Osteoblast (primary cell): Measurements from ENCODE around the gene SREK1. TPM values are rescaled to one million over a fixed set of nuclear protein-coding genes. Genes with fewer than 3 reads are reported as not detected.

Source experiments
- DNase-seq: peaks from one replicate; pipeline ENCODE4 v3.0.0; 2011; ENCODE audit warnings: low spot score, mixed read lengths; ENCODE audit not compliant: insufficient read length; ENCODE audit errors: missing footprints
- H2AFZ ChIP-seq: 2 replicates; pipeline ENCODE4 v1.6.0; 2011; ENCODE audit warnings: mild to moderate bottlenecking, low read length
- H3K27ac ChIP-seq: 2 replicates; pipeline ENCODE4 v1.5.1; 2011; ENCODE audit warnings: mild to moderate bottlenecking, low read depth, low read length, moderate library complexity
- H3K27me3 ChIP-seq: 2 replicates; pipeline ENCODE4 v1.6.0; 2012; ENCODE audit warnings: mild to moderate bottlenecking, control low read depth, inconsistent platforms, low read length, moderate library complexity; ENCODE audit not compliant: insufficient read depth
- H3K36me3 ChIP-seq: 2 replicates; pipeline ENCODE4 v1.5.1; 2011; ENCODE audit warnings: mild to moderate bottlenecking, low read length, control low read depth, moderate library complexity; ENCODE audit not compliant: insufficient read depth
- H3K4me1 ChIP-seq: 2 replicates; pipeline ENCODE4 v1.5.1; 2011; ENCODE audit warnings: mild to moderate bottlenecking, low read length, control low read depth, moderate library complexity; ENCODE audit not compliant: insufficient read depth
- H3K4me2 ChIP-seq: 2 replicates; pipeline ENCODE4 v1.6.0; 2011; ENCODE audit warnings: mild to moderate bottlenecking, low read length; ENCODE audit not compliant: insufficient read depth
- H3K4me3 ChIP-seq: fragments of 200-600 bp; sonication (generic); 3 replicates; pipeline ENCODE4 v1.5.1; 2012; ENCODE audit warnings: mild to moderate bottlenecking, low read length, inconsistent platforms; ENCODE audit not compliant: insufficient read depth
- H3K79me2 ChIP-seq: 2 replicates; pipeline ENCODE4 v1.6.0; 2012; ENCODE audit warnings: mild to moderate bottlenecking, low read length, control low read depth, inconsistent platforms; ENCODE audit not compliant: insufficient read depth
- H3K9me3 ChIP-seq: 2 replicates; pipeline ENCODE4 v1.5.1; 2011; ENCODE audit warnings: low read depth, low read length, control low read depth
- H4K20me1 ChIP-seq: 2 replicates; pipeline ENCODE4 v1.6.0; 2012; ENCODE audit warnings: mild to moderate bottlenecking, low read length, control low read depth; ENCODE audit not compliant: insufficient read depth
- CTCF ChIP-seq: IDR thresholded peaks from 2 replicates; pipeline ENCODE4 v1.5.1; 2011; ENCODE audit warnings: mild to moderate bottlenecking, low read depth, low read length, moderate library complexity; ENCODE audit errors: extremely low read depth
- total RNA-seq: library from RNA; depleted of rRNA; stranded (reverse); fragments of >200 nt; gene quantifications from 2 replicates; pipeline ENCODE4 v1.2.3, GENCODE V29; 2012

Gene SREK1
- total RNA-seq, 1 donor: 86.5 TPM

- H3K36me3 ChIP-seq: peaks cover 48% of the 10 kb centered on the region
These were observed 35.4 kb downstream of the SREK1 start for GRCh38 chr5:66179297-66180051.

DNA sequence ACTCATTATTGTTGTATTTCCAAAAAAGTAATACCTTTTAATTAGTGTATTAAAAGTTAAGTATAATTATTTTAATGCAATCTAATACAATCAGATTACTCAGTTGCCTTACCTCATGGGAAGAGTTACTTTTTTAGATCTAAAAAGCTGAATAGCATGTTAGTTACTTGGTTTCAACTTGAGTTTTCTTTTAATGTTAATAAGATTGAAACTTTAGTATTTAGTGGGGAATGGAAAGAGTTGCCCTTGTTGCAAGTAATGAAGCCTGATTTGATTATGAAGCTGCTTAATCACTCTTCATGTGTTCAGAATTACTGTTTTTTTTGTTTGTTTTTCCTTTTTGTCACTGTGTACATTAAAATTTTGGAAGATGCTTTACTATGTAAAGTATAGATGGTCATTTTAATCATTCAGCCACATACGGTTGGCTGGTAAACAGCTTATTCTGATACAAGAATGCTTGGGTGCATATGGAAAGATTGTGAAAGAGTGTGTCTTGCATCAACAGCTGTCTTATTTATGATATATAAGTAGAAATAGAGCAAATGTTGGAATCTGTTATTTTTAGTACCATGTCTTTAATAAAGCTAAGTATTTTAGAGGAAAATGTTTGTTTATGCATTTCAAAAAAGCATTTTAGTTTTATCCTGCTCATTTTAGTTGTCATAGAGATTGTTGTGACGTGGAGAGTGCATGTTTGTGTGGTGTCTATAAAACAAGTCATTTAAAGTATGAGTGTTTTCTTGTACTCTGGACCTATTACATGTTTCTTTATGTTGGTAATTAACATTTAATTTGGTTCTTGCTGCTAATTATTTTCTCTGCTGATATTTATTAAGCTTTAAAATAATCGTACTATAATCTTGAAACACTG, 36.4 kb downstream of the SREK1 start:
- Histone ChIP-seq H4K20me1 (peaks cover 5% of the 10 kb centered on the region), H3K27me3 (no peaks in the 10 kb centered on the region), H3K4me1 (no peaks in the 10 kb centered on the region), H3K9me3 (no peaks in the 10 kb centered on the region), H3K4me2 (no peak overlapping the region), H3K36me3 (peaks cover 39% of the 10 kb centered on the region), H3K79me2 (peaks cover 15% of the 10 kb centered on the region), H3K4me3 (no peak overlapping the region), H3K27ac (no peak overlapping the region), H2AFZ (no peak overlapping the region)
- no peak for TF ChIP-seq CTCF
- no peak for DNase-seq

More at GRCh38 chr5:66179297-66180051, 35.4 kb downstream of the SREK1 start:
- Histone ChIP-seq H2AFZ (no peak overlapping the region), H3K4me3 (no peak overlapping the region), H3K9me3 (no peaks in the 10 kb centered on the region), H3K4me2 (no peak overlapping the region), H4K20me1 (peaks cover 5% of the 10 kb centered on the region), H3K79me2 (peaks cover 20% of the 10 kb centered on the region), H3K4me1 (no peaks in the 10 kb centered on the region), H3K27ac (no peak overlapping the region), H3K27me3 (no peaks in the 10 kb centered on the region)
- TF ChIP-seq CTCF: no peak
- DNase-seq: no peak

DNA sequence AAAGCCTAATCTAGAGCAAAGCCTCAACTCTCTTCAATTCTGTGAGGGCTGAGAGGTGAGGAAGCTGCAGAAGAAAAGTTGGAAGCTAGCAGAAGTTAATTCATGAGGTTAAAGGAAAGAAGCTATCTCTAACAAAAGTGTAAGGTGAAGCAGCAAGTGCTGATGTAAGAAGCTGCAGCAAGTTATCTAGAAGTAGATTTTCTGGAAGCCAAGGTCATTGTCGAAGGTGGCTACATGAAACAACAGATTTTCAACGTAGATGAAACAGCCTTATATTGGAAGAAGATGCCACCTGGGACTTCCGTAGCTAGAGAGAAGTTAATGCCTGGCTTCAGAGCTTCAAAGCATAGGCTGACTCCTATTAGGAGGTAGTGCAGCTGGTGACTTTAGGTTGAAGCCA, 42.0 kb downstream of the SREK1 start:
- no peak for DNase-seq
- Histone ChIP-seq H4K20me1 (no peaks in the 10 kb centered on the region), H3K27ac (no peak overlapping the region), H3K79me2 (no peaks in the 10 kb centered on the region), H3K4me2 (no peak overlapping the region), H3K4me1 (no peaks in the 10 kb centered on the region), H2AFZ (no peak overlapping the region), H3K27me3 (no peaks in the 10 kb centered on the region), H3K36me3 (no peaks in the 10 kb centered on the region), H3K4me3 (no peak overlapping the region), H3K9me3 (no peaks in the 10 kb centered on the region)
- TF ChIP-seq CTCF: no peak

DNA sequence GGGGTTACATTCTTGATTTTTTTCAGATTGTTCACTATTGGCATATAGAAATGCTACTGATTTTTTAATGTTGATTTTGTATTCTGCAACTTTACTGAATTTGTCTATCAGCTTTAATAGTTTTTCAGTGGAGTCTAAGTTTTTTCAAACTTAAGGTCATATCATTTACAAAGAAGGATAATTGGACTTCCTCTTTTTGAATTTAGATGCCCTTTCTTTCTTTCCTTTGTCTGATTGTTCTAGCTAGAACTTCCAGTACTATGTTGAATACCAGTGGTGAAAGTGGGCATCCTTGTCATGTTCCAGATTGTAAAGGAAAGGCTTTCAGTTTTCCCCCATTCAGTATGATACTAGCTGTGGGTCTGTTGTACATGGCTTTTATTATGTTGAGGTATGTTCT, 49.3 kb downstream of the SREK1 start:
- no peak for DNase-seq
- no peak overlapping the region for H3K4me3 ChIP-seq
- TF ChIP-seq CTCF: no peak
- H3K79me2 ChIP-seq: no peaks in the 10 kb centered on the region
- no peaks in the 10 kb centered on the region for H3K9me3 ChIP-seq
- no peaks in the 10 kb centered on the region for H3K36me3 ChIP-seq
- no peaks in the 10 kb centered on the region for H4K20me1 ChIP-seq
- no peaks in the 10 kb centered on the region for H3K27me3 ChIP-seq
- no peaks in the 10 kb centered on the region for H3K4me1 ChIP-seq
- H2AFZ ChIP-seq: no peak overlapping the region
- H3K27ac ChIP-seq: no peak overlapping the region
- no peak overlapping the region for H3K4me2 ChIP-seq
